PFSK-1 (cell line): ENCODE measurements around the gene TRAF3IP3.

Source experiments
- FOXP2 ChIP-seq: optimal IDR thresholded peaks from 2 replicates; pipeline ENCODE3; 2011; ENCODE audit warnings: borderline replicate concordance, control low read depth, inconsistent platforms; ENCODE audit not compliant: insufficient read depth; ENCODE audit errors: extremely low read length, extremely low read depth
- POLR2AphosphoS5 ChIP-seq: IDR thresholded peaks from 2 replicates; pipeline ENCODE4 v1.6.1; 2012; ENCODE audit warnings: low read depth, mild to moderate bottlenecking, control low read depth, low read length, moderate library complexity
- REST ChIP-seq, 2 experiments: IDR thresholded peaks; 2 replicates each; pipeline versions ENCODE4 v1.6.1 to v1.8.0; 2011 to 2012; ENCODE audit warnings: low read depth in 2 of 2, low read length in 2 of 2, control low read depth in 1 of 2, inconsistent platforms in 1 of 2, mild to moderate bottlenecking in 1 of 2, moderate library complexity in 1 of 2; ENCODE audit not compliant: insufficient read depth in 1 of 2
- SIN3A ChIP-seq: IDR thresholded peaks from 2 replicates; pipeline ENCODE4 v1.6.1; 2012; ENCODE audit warnings: mild to moderate bottlenecking, low read length, moderate library complexity, borderline replicate concordance; ENCODE audit not compliant: insufficient read depth
- TAF1 ChIP-seq: IDR thresholded peaks from 2 replicates; pipeline ENCODE4 v1.6.1; 2012; ENCODE audit warnings: low read length, control low read depth, borderline replicate concordance; ENCODE audit not compliant: insufficient read depth

GRCh38 chr1:209767706-209768105 lies 11.9 kb downstream of the TRAF3IP3 start:
- TF ChIP-seq POLR2AphosphoS5 (no peak), TAF1 (no peak), SIN3A (no peak), FOXP2 (no peak), REST (IDR thresholded peaks at IDR 0.05; ENCODE audit: insufficient read depth in 1 of 2, low read depth in 2 of 2, low read length in 2 of 2) (no peak)
